HCT116 (cell line): ENCODE measurements around the gene STIM1. TPM values are rescaled to one million over a fixed set of nuclear protein-coding genes. Genes with fewer than 3 reads are reported as not detected.

ENCODE experiments used
- ATAC-seq: fragments of 200-7000 bp; cut with Tn5 transposase; 2 replicates; pipeline ENCODE4 v1.9.1; 2020; ENCODE audit warnings: mild to moderate bottlenecking, moderate library complexity
- BruUV-seq: library from RNA; stranded (reverse); fragments of 400-500 nt; replicated peaks from 2 replicates; lab custom pipeline; 2021; lab: Mats Ljungman, UMichigan
- CTCF ChIA-PET: fragments of 300-600 bp; sonication (Branson Sonifier 250); formaldehyde crosslinking; loops from one replicate; lab custom pipeline; 2021; ENCODE audit warnings: antibody characterized with exemption; lab: Charles Lee
- POLR2A ChIA-PET: fragments of 300-600, 350-600 bp; sonication (Branson Sonifier 250); formaldehyde crosslinking; loops from one replicate; lab custom pipeline; 2021; ENCODE audit warnings: antibody characterized with exemption; lab: Charles Lee
- RAD21 ChIA-PET, 2 experiments: fragments of 300-600 bp; sonication (Branson Sonifier 250); formaldehyde crosslinking; loops; one replicate each; lab custom pipeline; 2023; ENCODE audit warnings: low total read pairs in 2 of 2; ENCODE audit not compliant: uncharacterized antibody in 2 of 2, unreplicated experiment in 2 of 2, low non-redundant PET in 1 of 2; lab: Charles Lee
- DNase-seq: peaks from one replicate; pipeline ENCODE4 v3.0.0-alpha.2; 2010; ENCODE audit warnings: low read depth, low spot score
- H2AFZ ChIP-seq: fragments of 200-600 bp; shearing (Covaris generic), sonication (generic); 2 replicates; pipeline ENCODE4 v1.6.1; 2017; ENCODE audit warnings: low read depth, mixed run types, mixed read lengths, antibody characterized with exemption, low read length; ENCODE audit not compliant: poor library complexity, severe bottlenecking
- H3K27ac ChIP-seq: 2 replicates; pipeline ENCODE4 v1.5.1; 2012; ENCODE audit warnings: low read depth, low read length
- H3K27me3 ChIP-seq: fragments of 200-600 bp; sonication (generic); 2 replicates; pipeline ENCODE4 v1.6.1; 2016; ENCODE audit warnings: mixed run types, low read length, mixed read lengths; ENCODE audit not compliant: insufficient read depth
- H3K36me3 ChIP-seq, 2 experiments: fragments of 200-500 bp in 1 of 2; fragments of 200-600 bp in 1 of 2; sonication (Bioruptor generic) in 1 of 2; sonication (generic) in 1 of 2; 2 replicates each; pipeline versions ENCODE4 v1.5.1 to v1.6.1; 2014 to 2016; ENCODE audit warnings: low read length in 2 of 2, inconsistent platforms in 1 of 2, mixed read lengths in 1 of 2, mixed run types in 1 of 2; ENCODE audit not compliant: insufficient read depth in 2 of 2, control insufficient read depth in 1 of 2
- H3K4me1 ChIP-seq, 2 experiments: fragments of 200-600 bp in 1 of 2; sonication (generic) in 1 of 2; 2 replicates each; pipeline versions ENCODE4 v1.5.1 to v1.6.1; 2012 to 2017; ENCODE audit warnings: low read length in 2 of 2, inconsistent platforms in 1 of 2, mild to moderate bottlenecking in 1 of 2, mixed read lengths in 1 of 2, mixed run types in 1 of 2, moderate library complexity in 1 of 2; ENCODE audit not compliant: insufficient read depth in 2 of 2, control insufficient read depth in 1 of 2
- H3K4me2 ChIP-seq: fragments of 200-600 bp; sonication (generic); 2 replicates; pipeline ENCODE4 v1.6.1; 2017; ENCODE audit warnings: mixed run types, low read length, mixed read lengths
- H3K4me3 ChIP-seq, 2 experiments: fragments of 200-600 bp in 1 of 2; sonication (generic) in 1 of 2; replicated peaks in 1 of 2; 2 replicates each; pipeline ENCODE4 v1.5.1; 2011 to 2016; ENCODE audit warnings: low read length in 2 of 2, control low read depth in 1 of 2, low read depth in 1 of 2, mild to moderate bottlenecking in 1 of 2, mixed read lengths in 1 of 2, mixed run types in 1 of 2
- H3K79me2 ChIP-seq: fragments of 200-600 bp; sonication (generic); 2 replicates; pipeline ENCODE4 v1.6.1; 2017; ENCODE audit warnings: mild to moderate bottlenecking, mixed run types, low read length, moderate library complexity, mixed read lengths; ENCODE audit not compliant: insufficient read depth
- H3K9ac ChIP-seq: fragments of 200-600 bp; sonication (generic); 2 replicates; pipeline ENCODE4 v1.6.1; 2016; ENCODE audit warnings: low read length, mixed read lengths
- H3K9me2 ChIP-seq: fragments of 200-600 bp; sonication (generic), shearing (Covaris generic); 2 replicates; pipeline ENCODE4 v1.6.1; 2017; ENCODE audit warnings: mixed run types, mild to moderate bottlenecking, moderate library complexity; ENCODE audit not compliant: insufficient read depth
- H3K9me3 ChIP-seq, 2 experiments: fragments of 200-500 bp in 1 of 2; fragments of 200-600 bp in 1 of 2; sonication (Bioruptor generic) in 1 of 2; sonication (generic) in 1 of 2; 2 replicates each; pipeline ENCODE4 v1.6.1; 2014 to 2017; ENCODE audit warnings: low read length in 2 of 2, mixed read lengths in 2 of 2, inconsistent platforms in 1 of 2, low read depth in 1 of 2, mild to moderate bottlenecking in 1 of 2, mixed run types in 1 of 2, moderate library complexity in 1 of 2; ENCODE audit not compliant: control insufficient read depth in 1 of 2, insufficient read depth in 1 of 2
- H4K20me1 ChIP-seq: fragments of 200-600 bp; sonication (generic), shearing (Covaris generic); 2 replicates; pipeline ENCODE4 v1.6.1; 2017; ENCODE audit warnings: mixed run types, mild to moderate bottlenecking, moderate library complexity; ENCODE audit not compliant: insufficient read depth
- CBX3 ChIP-seq: IDR thresholded peaks from 2 replicates; pipeline ENCODE4 v1.6.1; 2012; ENCODE audit warnings: low read depth
- CEBPB ChIP-seq: IDR thresholded peaks from 2 replicates; pipeline ENCODE4 v1.6.1; 2012; ENCODE audit warnings: low read depth
- CTCF ChIP-seq, 3 experiments: fragments of 200-600 bp in 1 of 3; sonication (generic) in 1 of 3; IDR thresholded peaks in 2 of 3; conservative IDR thresholded peaks in 1 of 3; 2 replicates each; pipeline ENCODE4 v1.5.1; 2012 to 2017; ENCODE audit warnings: low read depth in 2 of 3, low read length in 2 of 3, antibody characterized with exemption in 1 of 3, borderline replicate concordance in 1 of 3, control low read depth in 1 of 3, mild to moderate bottlenecking in 1 of 3, mixed read lengths in 1 of 3, mixed run types in 1 of 3, moderate library complexity in 1 of 3; ENCODE audit not compliant: insufficient read depth in 1 of 3
- EGR1 ChIP-seq: IDR thresholded peaks from 2 replicates; pipeline ENCODE4 v1.6.1; 2012; ENCODE audit warnings: low read depth
- EZH2 ChIP-seq: fragments of 200-600 bp; sonication (generic); IDR thresholded peaks from 2 replicates; pipeline ENCODE4 v1.6.1; 2017; ENCODE audit warnings: antibody characterized with exemption, mixed run types
- EZH2phosphoT487 ChIP-seq: fragments of 200-600 bp; IDR thresholded peaks from 2 replicates; pipeline ENCODE4 v1.6.1; 2018; ENCODE audit warnings: antibody characterized with exemption, borderline replicate concordance
- JUND ChIP-seq: IDR thresholded peaks from 2 replicates; pipeline ENCODE4 v1.6.1; 2012
- POLR2A ChIP-seq: IDR thresholded peaks from 2 replicates; pipeline ENCODE4 v1.7.0; 2011; ENCODE audit warnings: borderline replicate concordance; ENCODE audit not compliant: insufficient read depth, insufficient read length; ENCODE audit errors: extremely low read depth
- POLR2AphosphoS5 ChIP-seq: IDR thresholded peaks from 2 replicates; pipeline ENCODE4 v1.6.1; 2011; ENCODE audit warnings: mild to moderate bottlenecking, low read depth, low read length, moderate library complexity
- RAD21 ChIP-seq: IDR thresholded peaks from 2 replicates; pipeline ENCODE4 v1.6.1; 2012; ENCODE audit warnings: low read depth, mild to moderate bottlenecking
- REST ChIP-seq: IDR thresholded peaks from 2 replicates; pipeline ENCODE4 v1.6.1; 2012; ENCODE audit warnings: low read depth
- SIN3A ChIP-seq: IDR thresholded peaks from 2 replicates; pipeline ENCODE4 v1.6.1; 2012; ENCODE audit warnings: low read depth
- SP1 ChIP-seq: IDR thresholded peaks from 2 replicates; pipeline ENCODE4 v1.6.1; 2012; ENCODE audit warnings: low read depth
- SRF ChIP-seq: IDR thresholded peaks from 2 replicates; pipeline ENCODE4 v1.6.1; 2012; ENCODE audit warnings: low read depth
- TCF7L2 ChIP-seq: IDR thresholded peaks from 2 replicates; pipeline ENCODE4 v1.7.0; 2011; ENCODE audit warnings: borderline replicate concordance, inconsistent platforms; ENCODE audit not compliant: insufficient read depth, insufficient read length; ENCODE audit errors: extremely low read depth
- YY1 ChIP-seq: IDR thresholded peaks from 2 replicates; pipeline ENCODE4 v1.6.1; 2011; ENCODE audit warnings: low read length, low read depth, moderate library complexity, mild to moderate bottlenecking; ENCODE audit not compliant: insufficient replicate concordance; ENCODE audit errors: extremely low read depth
- ZBTB33 ChIP-seq: IDR thresholded peaks from 2 replicates; pipeline ENCODE4 v1.6.1; 2011; ENCODE audit warnings: mild to moderate bottlenecking, low read length, moderate library complexity; ENCODE audit not compliant: insufficient replicate concordance; ENCODE audit errors: extremely low read depth
- ZFX ChIP-seq: fragments of 450-650 bp; IDR thresholded peaks from 2 replicates; pipeline ENCODE4 v1.6.1; 2017
- ZNF274 ChIP-seq: fragments of 200-500 bp; sonication (Bioruptor generic); IDR thresholded peaks from 2 replicates; pipeline ENCODE4 v1.6.1; 2014; ENCODE audit warnings: mild to moderate bottlenecking, low read depth, low read length, inconsistent platforms
- intact Hi-C: fragments of 100-400 bp; cut with micrococcal nuclease; formaldehyde crosslinking; loops from 2 replicates; pipeline ENCODE4 v1.10.0; 2022
- total RNA-seq: library from RNA; stranded (reverse); gene quantifications from one replicate; pipeline ENCODE4 v1.2.1, GENCODE V29; 2021; ENCODE audit not compliant: unreplicated experiment

Gene STIM1
- total RNA-seq, 1 experiment from 2014 or later, result 22.3 TPM

GRCh38 chr11:3994030-3994640 is 138.7 kb downstream of the STIM1 start (continued):
- TF ChIP-seq REST, result no peak
- no peak for TF ChIP-seq YY1
- no peak for TF ChIP-seq EZH2phosphoT487
- no peak for TF ChIP-seq EZH2
- TF ChIP-seq POLR2A, result no peak
- TF ChIP-seq EGR1, result no peak
- 0 out of 2 replicates have a peak, but pooled peaks have one; percentile 26 for TF ChIP-seq JUND
- TF ChIP-seq SP1, result no peak
- TF ChIP-seq RAD21, result no peak
- TF ChIP-seq ZNF274, result no peak
- no peak for TF ChIP-seq POLR2AphosphoS5
- TF ChIP-seq CBX3, result peak; percentile 80; the same call in 1 of the 2 replicates
- no peak for TF ChIP-seq SRF
- TF ChIP-seq, all 23 proteins: peak for 4

- no peak for DNase-seq
- RAD21 ChIA-PET, result no interaction called here
- TF ChIP-seq EZH2, result no peak
- TF ChIP-seq ZBTB33, result no peak
- TF ChIP-seq JUND, result no peak
- no peak for TF ChIP-seq SIN3A
- no peak for TF ChIP-seq EZH2phosphoT487
- TF ChIP-seq TCF7L2, result no peak
- no peak for TF ChIP-seq ZNF274
- TF ChIP-seq CEBPB, result no peak
- TF ChIP-seq EGR1, result no peak
- no peak for TF ChIP-seq ZFX
- no peak for TF ChIP-seq CTCF (IDR thresholded peaks at IDR 0.05 in 2 of 3, conservative IDR thresholded peaks at IDR 0.05 in 1 of 3; ENCODE audit: borderline replicate concordance in 1 of 3, insufficient read depth in 1 of 3, low read depth in 2 of 3, low read length in 2 of 3)
Measured at GRCh38 chr11:3995307-3995706, 139.8 kb downstream of the STIM1 start.

More at GRCh38 chr11:3995307-3995706, 139.8 kb downstream of the STIM1 start:
- no peaks in the 10 kb centered on the region for H3K79me2 ChIP-seq
- H3K9me2 ChIP-seq, result no peaks in the 10 kb centered on the region
- no TSS peak for BruUV-seq
- ATAC-seq, result no peak
- CTCF ChIA-PET, result no interaction called here
- intact Hi-C loops, result no loop called here
- no peaks in the 10 kb centered on the region for H4K20me1 ChIP-seq
- no peaks in the 10 kb centered on the region for H3K4me1 ChIP-seq
- H3K36me3 ChIP-seq, result no peaks in the 10 kb centered on the region
- no peak overlapping the region for H3K27ac ChIP-seq
- no peak overlapping the region for H3K9ac ChIP-seq
- no peak overlapping the region for H3K4me2 ChIP-seq
- H3K9me3 ChIP-seq, result peaks cover 4 to 7% of the 10 kb centered on the region in 2 experiments; a peak in 2 of 4 replicates
- no peaks in the 10 kb centered on the region for H3K27me3 ChIP-seq
- H2AFZ ChIP-seq, result no peak overlapping the region
- no peak overlapping the region for H3K4me3 ChIP-seq
- POLR2A ChIA-PET, result no interaction called here
